IMR-90 (cell line): ENCODE data around the gene STATH. TPM values are rescaled to one million over a fixed set of nuclear protein-coding genes. Genes with fewer than 3 reads are reported as not detected.

ENCODE experiments used
- ATAC-seq: fragments of 200-7000 bp; cut with Tn5 transposase; 2 replicates; pipeline ENCODE4 v1.9.1; 2020; ENCODE audit warnings: low read depth, mild to moderate bottlenecking, moderate library complexity
- BruUV-seq: library from RNA; stranded (reverse); fragments of 400-500 nt; replicated peaks from 2 replicates; lab custom pipeline; 2021; lab: Mats Ljungman, UMichigan
- CTCF ChIA-PET: fragments of 300-600 bp; formaldehyde crosslinking; extraction: SDS; loops from one replicate; lab custom pipeline; 2021; ENCODE audit warnings: antibody characterized with exemption; lab: Yijun Ruan, JAX
- POLR2A ChIA-PET: fragments of 300-600 bp; sonication (Branson Sonifier 250); formaldehyde crosslinking; loops from one replicate; lab custom pipeline; 2022; ENCODE audit warnings: antibody characterized with exemption; ENCODE audit not compliant: unreplicated experiment; lab: Charles Lee
- DNase-seq: peaks from one replicate; pipeline ENCODE4 v3.0.0; 2013
- H2AFZ ChIP-seq: replicated peaks from 2 replicates; pipeline ENCODE3; 2013; ENCODE audit warnings: low read length, mild to moderate bottlenecking; ENCODE audit not compliant: poor library complexity
- H2AK5ac ChIP-seq: 2 replicates; pipeline ENCODE4 v1.6.1; 2013; ENCODE audit warnings: low read depth, low read length, inconsistent platforms
- H2AK9ac ChIP-seq: replicated peaks from 2 replicates; pipeline ENCODE3; 2013; ENCODE audit warnings: mild to moderate bottlenecking, low read depth, low read length, moderate library complexity; ENCODE audit not compliant: poor library complexity
- H2BK120ac ChIP-seq: 2 replicates; pipeline ENCODE4 v1.6.1; 2013; ENCODE audit warnings: low read depth, low read length, inconsistent platforms
- H2BK15ac ChIP-seq: 3 replicates; pipeline ENCODE4 v1.6.1; 2013; ENCODE audit warnings: low read depth, low read length, inconsistent platforms
- H2BK20ac ChIP-seq: 2 replicates; pipeline ENCODE4 v1.6.1; 2013; ENCODE audit warnings: low read depth, mild to moderate bottlenecking, inconsistent platforms, low read length, moderate library complexity
- H2BK5ac ChIP-seq: 2 replicates; pipeline ENCODE4 v1.6.1; 2013; ENCODE audit warnings: mild to moderate bottlenecking, low read depth, low read length, inconsistent platforms; ENCODE audit not compliant: poor library complexity, severe bottlenecking
- H3K14ac ChIP-seq: replicated peaks from 2 replicates; pipeline ENCODE4 v1.6.1; 2013; ENCODE audit warnings: low read depth, low read length, inconsistent platforms
- H3K18ac ChIP-seq: 2 replicates; pipeline ENCODE4 v1.6.1; 2013; ENCODE audit warnings: low read depth, low read length, control low read depth
- H3K23ac ChIP-seq: 2 replicates; pipeline ENCODE4 v1.6.1; 2013; ENCODE audit warnings: low read depth, low read length, inconsistent platforms
- H3K27ac ChIP-seq: 2 replicates; pipeline ENCODE4 v1.5.1; 2013; ENCODE audit warnings: mild to moderate bottlenecking, control low read depth, low read length; ENCODE audit not compliant: insufficient read depth
- H3K27me3 ChIP-seq: 2 replicates; pipeline ENCODE4 v1.6.1; 2013; ENCODE audit warnings: low read length; ENCODE audit not compliant: control insufficient read depth, insufficient read depth
- H3K36me3 ChIP-seq: 2 replicates; pipeline ENCODE4 v1.6.1; 2013; ENCODE audit warnings: low read length, mixed read lengths; ENCODE audit not compliant: control insufficient read depth, insufficient read depth
- H3K4ac ChIP-seq: 2 replicates; pipeline ENCODE4 v1.6.1; 2013; ENCODE audit warnings: low read depth, low read length, inconsistent platforms
- H3K4me1 ChIP-seq: 2 replicates; pipeline ENCODE4 v1.6.1; 2013; ENCODE audit warnings: low read length, mixed read lengths; ENCODE audit not compliant: control insufficient read depth, insufficient read depth
- H3K4me2 ChIP-seq: 2 replicates; pipeline ENCODE4 v1.6.1; 2013; ENCODE audit warnings: low read depth, mild to moderate bottlenecking, control low read depth, low read length, moderate library complexity
- H3K4me3 ChIP-seq: 2 replicates; pipeline ENCODE4 v1.5.1; 2013; ENCODE audit warnings: low read depth, mild to moderate bottlenecking, control low read depth, low read length, moderate library complexity; ENCODE audit not compliant: insufficient read depth
- H3K56ac ChIP-seq: 2 replicates; pipeline ENCODE4 v1.6.1; 2013; ENCODE audit warnings: low read length, inconsistent platforms; ENCODE audit not compliant: insufficient read depth; ENCODE audit errors: extremely low read depth
- H3K79me1 ChIP-seq, 2 experiments: 2 replicates each; pipeline ENCODE4 v1.6.1; 2013; ENCODE audit warnings: low read length in 2 of 2, inconsistent platforms in 1 of 2, low read depth in 1 of 2
- H3K9ac ChIP-seq: 2 replicates; pipeline ENCODE4 v1.6.1; 2013; ENCODE audit warnings: low read depth, low read length, control low read depth
- H3K9me1 ChIP-seq: 2 replicates; pipeline ENCODE4 v1.6.1; 2013; ENCODE audit warnings: low read length, inconsistent platforms; ENCODE audit not compliant: insufficient read depth
- H3K9me3 ChIP-seq: 2 replicates; pipeline ENCODE4 v1.6.1; 2013; ENCODE audit warnings: low read length; ENCODE audit not compliant: control insufficient read depth, insufficient read depth
- H4K20me1 ChIP-seq: 2 replicates; pipeline ENCODE4 v1.6.1; 2013; ENCODE audit warnings: low read length, inconsistent platforms; ENCODE audit not compliant: insufficient read depth
- H4K5ac ChIP-seq: 2 replicates; pipeline ENCODE4 v1.6.1; 2013; ENCODE audit warnings: mild to moderate bottlenecking, low read depth, low read length, control low read depth
- H4K8ac ChIP-seq, 2 experiments: 2 replicates each; pipeline ENCODE4 v1.6.1; 2013; ENCODE audit warnings: low read depth in 2 of 2, low read length in 2 of 2, control low read depth in 1 of 2, inconsistent platforms in 1 of 2
- H4K91ac ChIP-seq: 2 replicates; pipeline ENCODE4 v1.6.1; 2013; ENCODE audit warnings: low read depth, low read length, inconsistent platforms; ENCODE audit not compliant: insufficient read depth
- BHLHE40 ChIP-seq: fragments of 150-350 bp; IDR thresholded peaks from 2 replicates; pipeline ENCODE4 v1.6.1; 2016; ENCODE audit warnings: mild to moderate bottlenecking, low read depth, low read length
- CEBPB ChIP-seq: IDR thresholded peaks from 2 replicates; pipeline ENCODE4 v1.6.1; 2012; ENCODE audit warnings: low read depth, low read length, improper control_type of control experiment
- CHD1 ChIP-seq: IDR thresholded peaks from 2 replicates; pipeline ENCODE4 v1.6.1; 2012; ENCODE audit warnings: low read depth, low read length, improper control_type of control experiment
- CTCF ChIP-seq: conservative IDR thresholded peaks from 2 replicates; pipeline ENCODE4 v1.5.1; 2012; ENCODE audit warnings: mild to moderate bottlenecking, low read depth, low read length, improper control_type of control experiment
- ELK1 ChIP-seq: fragments of 150-350 bp; IDR thresholded peaks from 2 replicates; pipeline ENCODE4 v1.6.1; 2016; ENCODE audit warnings: low read depth, mild to moderate bottlenecking, low read length, moderate library complexity, borderline replicate concordance
- FOS ChIP-seq: fragments of 150-350 bp; IDR thresholded peaks from 2 replicates; pipeline ENCODE4 v1.6.1; 2016; ENCODE audit warnings: low read depth, low read length
- MAFK ChIP-seq: IDR thresholded peaks from 2 replicates; pipeline ENCODE4 v1.6.1; 2012; ENCODE audit warnings: low read depth, low read length, improper control_type of control experiment
- MAZ ChIP-seq: IDR thresholded peaks from 2 replicates; pipeline ENCODE4 v1.6.1; 2012; ENCODE audit warnings: low read depth, mild to moderate bottlenecking, low read length, improper control_type of control experiment, moderate library complexity, borderline replicate concordance
- MXI1 ChIP-seq: IDR thresholded peaks from 2 replicates; pipeline ENCODE4 v1.6.1; 2012; ENCODE audit warnings: low read depth, mild to moderate bottlenecking, low read length, moderate library complexity, borderline replicate concordance
- NFE2L2 ChIP-seq: fragments of 150-350 bp; IDR thresholded peaks from 2 replicates; pipeline ENCODE4 v1.6.1; 2016; ENCODE audit warnings: low read depth, mild to moderate bottlenecking, low read length
- POLR2A ChIP-seq: IDR thresholded peaks from 2 replicates; pipeline ENCODE4 v1.6.1; 2012; ENCODE audit warnings: mild to moderate bottlenecking, low read depth, low read length
- RAD21 ChIP-seq: IDR thresholded peaks from 2 replicates; pipeline ENCODE4 v1.6.1; 2012; ENCODE audit warnings: low read length, improper control_type of control experiment
- RCOR1 ChIP-seq: IDR thresholded peaks from 2 replicates; pipeline ENCODE4 v1.6.1; 2012; ENCODE audit warnings: mild to moderate bottlenecking, low read length, improper control_type of control experiment; ENCODE audit not compliant: insufficient replicate concordance
- RFX5 ChIP-seq: IDR thresholded peaks from 2 replicates; pipeline ENCODE4 v1.8.0; 2012; ENCODE audit warnings: low read depth, mild to moderate bottlenecking, low read length, moderate library complexity
- SMC3 ChIP-seq: fragments of 150-350 bp; IDR thresholded peaks from 2 replicates; pipeline ENCODE4 v1.6.1; 2016; ENCODE audit warnings: low read depth, mild to moderate bottlenecking, antibody characterized with exemption, low read length, moderate library complexity
- USF2 ChIP-seq: fragments of 150-350 bp; IDR thresholded peaks from 2 replicates; pipeline ENCODE4 v1.6.1; 2017; ENCODE audit warnings: mild to moderate bottlenecking, antibody characterized with exemption, low read length, low read depth
- WGBS, 2 experiments: methylation state at CpG; one replicate each; pipeline versions ENCODE4 v1.1.5 to v1.1.7; 2013; ENCODE audit warnings: missing lambda C conversion rate in 2 of 2; ENCODE audit not compliant: insufficient read length in 1 of 2; ENCODE audit errors: extremely low coverage in 2 of 2; 5-methylcytosine and 5-hydroxymethylcytosine counted together
- dilution Hi-C: fragments of 300-500 bp; cut with HindIII; formaldehyde crosslinking; loops from one replicate; pipeline ENCODE4 v1.14.3; 2018; ENCODE audit warnings: low sequenced_read_pairs; ENCODE audit not compliant: unreplicated experiment
- in situ Hi-C: fragments of 300-500 bp; cut with MboI; formaldehyde crosslinking; loops from 3 replicates; pipeline ENCODE4 v1.14.3; 2019; ENCODE audit warnings: low sequenced_read_pairs, inconsistent platforms, mixed read lengths
- intact Hi-C: fragments of 100-400 bp; cut with micrococcal nuclease; formaldehyde crosslinking; loops from 2 replicates; pipeline ENCODE4 v1.10.0; 2022
- polyA plus RNA-seq, 3 experiments: library from polyadenylated mRNA; depleted of rRNA; stranded (reverse); fragments of >200 nt; gene quantifications; 2 replicates each; pipeline ENCODE4 v1.2.3, GENCODE V29; 2012; ENCODE audit warnings: low replicate concordance in 1 of 3
- total RNA-seq: library from RNA; depleted of rRNA; stranded (reverse); fragments of >200 nt; gene quantifications from 2 replicates; pipeline ENCODE4 v1.2.3, GENCODE V29; 2012

STATH gene
- total and polyA plus RNA-seq, 2 of the 4 experiments (the other 2 are of a cell fraction): not detected

GRCh38 chr4:69974631-69975030 is 21.1 kb upstream of the STATH start:
- Histone ChIP-seq H3K23ac (no peak overlapping the region), H3K4ac (no peak overlapping the region), H4K20me1 (no peaks in the 10 kb centered on the region), H3K36me3 (no peaks in the 10 kb centered on the region), H2BK15ac (no peak overlapping the region), H3K4me2 (no peak overlapping the region), H3K27me3 (no peaks in the 10 kb centered on the region), H3K14ac (no peak overlapping the region), H4K5ac (no peak overlapping the region), H2AK9ac (no peak overlapping the region), H3K4me3 (no peak overlapping the region), H3K4me1 (no peaks in the 10 kb centered on the region), H2BK5ac (no peak overlapping the region), H2BK120ac (no peak overlapping the region), H4K8ac (no peak overlapping the region), H2AK5ac (no peak overlapping the region), H3K9ac (no peak overlapping the region), H2AFZ (no peak overlapping the region), H3K56ac (no peak overlapping the region), H4K91ac (no peak overlapping the region), H2BK20ac (no peak overlapping the region), H3K79me1 (no peaks in the 10 kb centered on the region), H3K9me1 (no peaks in the 10 kb centered on the region), H3K18ac (no peak overlapping the region), H3K9me3 (no peaks in the 10 kb centered on the region), H3K27ac (no peak overlapping the region)
- dilution Hi-C loops: no loop called here
- BruUV-seq: no TSS peak
- intact Hi-C loops: no loop called here
- in situ Hi-C loops: no loop called here
- ChIA-PET CTCF (no interaction called here), POLR2A (no interaction called here)
- no peak for ATAC-seq
- DNase-seq: no peak
- no CpG with 5 or more reads among the region's 1 CpG for WGBS, 2 experiments
- TF ChIP-seq POLR2A: no peak
- no peak for TF ChIP-seq NFE2L2
- no peak for TF ChIP-seq CTCF
- no peak for TF ChIP-seq FOS
- no peak for TF ChIP-seq RFX5
- TF ChIP-seq MXI1: no peak
- no peak for TF ChIP-seq ELK1
- no peak for TF ChIP-seq MAFK
- TF ChIP-seq RAD21: no peak
- no peak for TF ChIP-seq MAZ
- no peak for TF ChIP-seq SMC3
- TF ChIP-seq CEBPB: no peak
- no peak for TF ChIP-seq USF2
- TF ChIP-seq RCOR1: no peak
- no peak for TF ChIP-seq BHLHE40
- no peak for TF ChIP-seq CHD1
